Nephron progenitor cell (in vitro differentiated cells): ENCODE results near the gene COL21A1.

Source experiments
- DNase-seq: peaks from one replicate; pipeline ENCODE4 v3.0.0; 2021
- H3K27ac Mint-ChIP-seq: 2 replicates; pipeline ENCODE4 v1.8.0; 2021; ENCODE audit warnings: mild to moderate bottlenecking, moderate library complexity, mixed read lengths
- H3K27me3 Mint-ChIP-seq: 2 replicates; pipeline ENCODE4 v1.8.0; 2021; ENCODE audit warnings: mild to moderate bottlenecking, low read depth, mixed read lengths; ENCODE audit not compliant: poor library complexity
- H3K36me3 Mint-ChIP-seq: 2 replicates; pipeline ENCODE4 v1.8.0; 2021; ENCODE audit warnings: low read depth, mixed read lengths
- H3K4me1 Mint-ChIP-seq: 2 replicates; pipeline ENCODE4 v1.8.0; 2021; ENCODE audit warnings: mixed read lengths
- H3K4me3 Mint-ChIP-seq: 2 replicates; pipeline ENCODE4 v1.8.0; 2021; ENCODE audit warnings: mild to moderate bottlenecking, moderate library complexity, mixed read lengths
- H3K9me3 Mint-ChIP-seq: 2 replicates; pipeline ENCODE4 v1.8.0; 2021; ENCODE audit warnings: mild to moderate bottlenecking, moderate library complexity, mixed read lengths
- TF ChIP-seq, protein P1 (sequence below): fragments of 200-600 bp; sonication (generic); IDR thresholded peaks from 2 replicates; pipeline ENCODE4 v1.5.0; 2021; ENCODE audit warnings: antibody characterized with exemption

Gene COL21A1

DNA sequence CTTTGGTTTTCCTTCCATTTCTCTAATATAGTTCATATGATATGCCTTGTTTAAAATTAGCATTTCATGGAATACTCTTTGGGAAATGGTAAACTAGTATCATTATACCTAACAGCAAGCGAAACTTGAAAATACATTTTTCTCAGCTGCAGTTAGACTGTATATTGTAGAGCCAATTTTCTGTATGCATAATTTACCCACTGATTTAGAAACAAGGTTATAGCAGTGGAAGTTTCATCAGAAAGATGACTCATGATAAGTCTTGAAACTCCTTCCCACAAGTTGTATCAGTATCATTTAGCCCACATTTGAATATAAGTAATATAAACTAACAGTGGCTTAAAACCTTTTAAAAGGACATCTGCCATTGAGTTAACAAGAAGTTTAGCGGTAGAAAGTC is 207.2 kb downstream of the COL21A1 start:
- no peaks in the 10 kb centered on the region for H3K36me3 Mint-ChIP-seq
- no peak overlapping the region for H3K27ac Mint-ChIP-seq
- TF ChIP-seq, protein P1, sequence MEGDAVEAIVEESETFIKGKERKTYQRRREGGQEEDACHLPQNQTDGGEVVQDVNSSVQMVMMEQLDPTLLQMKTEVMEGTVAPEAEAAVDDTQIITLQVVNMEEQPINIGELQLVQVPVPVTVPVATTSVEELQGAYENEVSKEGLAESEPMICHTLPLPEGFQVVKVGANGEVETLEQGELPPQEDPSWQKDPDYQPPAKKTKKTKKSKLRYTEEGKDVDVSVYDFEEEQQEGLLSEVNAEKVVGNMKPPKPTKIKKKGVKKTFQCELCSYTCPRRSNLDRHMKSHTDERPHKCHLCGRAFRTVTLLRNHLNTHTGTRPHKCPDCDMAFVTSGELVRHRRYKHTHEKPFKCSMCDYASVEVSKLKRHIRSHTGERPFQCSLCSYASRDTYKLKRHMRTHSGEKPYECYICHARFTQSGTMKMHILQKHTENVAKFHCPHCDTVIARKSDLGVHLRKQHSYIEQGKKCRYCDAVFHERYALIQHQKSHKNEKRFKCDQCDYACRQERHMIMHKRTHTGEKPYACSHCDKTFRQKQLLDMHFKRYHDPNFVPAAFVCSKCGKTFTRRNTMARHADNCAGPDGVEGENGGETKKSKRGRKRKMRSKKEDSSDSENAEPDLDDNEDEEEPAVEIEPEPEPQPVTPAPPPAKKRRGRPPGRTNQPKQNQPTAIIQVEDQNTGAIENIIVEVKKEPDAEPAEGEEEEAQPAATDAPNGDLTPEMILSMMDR = no peak
- no peak for DNase-seq
- H3K4me3 Mint-ChIP-seq = no peak overlapping the region
- H3K9me3 Mint-ChIP-seq = no peaks in the 10 kb centered on the region
- no peaks in the 10 kb centered on the region for H3K27me3 Mint-ChIP-seq
- H3K4me1 Mint-ChIP-seq = peaks cover 6% of the 10 kb centered on the region

DNA sequence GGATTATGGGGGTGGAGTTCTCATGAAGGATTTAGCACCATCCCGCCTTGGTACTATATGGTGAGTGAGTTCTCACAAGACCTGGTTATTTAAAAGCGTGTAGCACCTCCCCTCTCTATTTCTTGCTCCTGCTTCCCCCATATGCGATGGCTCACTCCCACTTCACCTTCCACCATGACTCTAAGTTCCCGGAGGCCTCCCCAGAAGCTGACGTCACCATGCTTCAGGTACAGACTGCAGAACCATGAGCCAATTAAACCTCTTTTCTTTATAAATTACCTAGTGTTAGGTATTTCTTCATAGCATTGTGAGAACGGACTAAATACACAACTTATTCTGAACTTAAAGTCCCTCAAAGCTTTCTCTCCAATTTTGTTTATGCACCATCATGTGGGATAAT is 208.6 kb downstream of the COL21A1 start:
- H3K4me1 Mint-ChIP-seq = peaks cover 6% of the 10 kb centered on the region
- no peak overlapping the region for H3K4me3 Mint-ChIP-seq
- no peak overlapping the region for H3K27ac Mint-ChIP-seq
- H3K27me3 Mint-ChIP-seq = no peaks in the 10 kb centered on the region
- no peaks in the 10 kb centered on the region for H3K9me3 Mint-ChIP-seq
- no peaks in the 10 kb centered on the region for H3K36me3 Mint-ChIP-seq
- TF ChIP-seq, protein P1 = no peak
- DNase-seq = no peak

DNA sequence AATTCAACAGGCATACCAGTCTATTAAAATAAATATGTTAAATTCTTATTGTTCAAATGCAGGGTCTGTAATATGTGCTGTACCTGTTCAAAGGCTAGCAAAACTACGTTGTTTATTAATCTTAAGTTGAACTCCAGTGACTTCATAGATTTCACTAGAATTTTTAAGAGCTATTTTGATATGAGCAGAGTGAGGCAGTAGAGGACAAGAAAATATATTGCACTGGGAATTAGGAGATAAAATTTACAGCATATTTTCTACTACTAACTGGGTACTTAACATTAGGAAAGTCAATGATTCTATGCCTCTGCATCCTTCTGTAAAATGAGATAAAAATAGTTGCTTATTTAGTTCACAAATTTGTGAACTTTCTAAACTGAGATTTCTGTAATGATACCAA is 209.8 kb downstream of the COL21A1 start:
- Mint-ChIP-seq H3K27ac (no peak overlapping the region), H3K27me3 (no peaks in the 10 kb centered on the region), H3K4me1 (peaks cover 1% of the 10 kb centered on the region), H3K36me3 (no peaks in the 10 kb centered on the region), H3K9me3 (no peaks in the 10 kb centered on the region), H3K4me3 (no peak overlapping the region)
- TF ChIP-seq, protein P1 = no peak
- no peak for DNase-seq

DNA sequence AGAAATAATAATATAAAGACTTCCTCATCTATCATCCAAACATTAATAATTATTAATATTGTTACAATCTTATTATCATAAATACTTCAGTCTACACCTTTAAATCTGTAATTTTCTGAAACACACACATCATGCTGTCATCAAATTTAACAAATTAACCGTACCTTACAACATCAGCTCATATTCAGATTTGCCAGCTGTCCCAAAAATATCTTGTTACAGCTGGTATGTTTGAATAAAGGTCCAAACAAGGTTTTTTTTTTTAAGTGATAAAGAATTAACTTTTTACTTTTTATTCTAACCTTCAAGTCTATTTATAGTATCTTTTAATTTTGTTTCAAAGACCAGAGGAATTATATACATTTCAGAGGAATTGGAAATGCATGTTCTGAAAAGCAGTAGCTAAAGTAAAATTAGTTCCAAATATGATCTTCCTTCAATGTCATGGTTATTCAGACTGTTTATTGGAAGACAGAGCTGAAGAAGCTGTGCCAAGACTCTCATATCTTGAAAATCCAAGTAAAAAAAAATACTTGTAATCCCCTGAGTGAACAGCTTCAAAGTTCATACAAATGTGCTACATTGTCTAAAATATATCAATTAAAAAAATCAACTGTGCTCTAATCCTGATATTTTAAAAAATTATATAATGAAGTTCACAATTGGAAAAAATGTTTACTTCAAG is 210.3 kb downstream of the COL21A1 start:
- TF ChIP-seq, protein P1 = no peak
- Mint-ChIP-seq H3K9me3 (no peaks in the 10 kb centered on the region), H3K4me1 (no peaks in the 10 kb centered on the region), H3K27ac (no peak overlapping the region), H3K36me3 (no peaks in the 10 kb centered on the region), H3K27me3 (no peaks in the 10 kb centered on the region), H3K4me3 (no peak overlapping the region)
- no peak for DNase-seq

DNA sequence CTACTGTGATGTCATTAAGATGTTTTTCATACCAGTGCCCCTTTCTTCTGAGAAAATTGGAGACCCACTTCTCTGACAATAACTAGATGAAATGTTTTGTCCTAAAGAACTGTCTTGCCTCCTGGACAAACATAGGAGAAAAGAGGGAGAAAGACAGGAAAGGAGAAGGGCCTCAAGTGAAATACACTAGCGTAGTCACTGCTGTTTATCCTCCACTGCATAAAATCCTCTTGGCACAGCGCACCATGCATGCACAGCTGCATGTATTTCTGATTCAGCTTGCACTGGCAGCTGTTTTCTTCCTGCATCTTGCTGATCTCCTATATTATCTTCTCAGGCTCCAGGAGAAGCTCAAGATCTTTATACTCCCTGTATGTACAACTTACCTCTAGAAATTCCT is 214.0 kb downstream of the COL21A1 start:
- Mint-ChIP-seq H3K4me3 (no peak overlapping the region), H3K9me3 (no peaks in the 10 kb centered on the region), H3K36me3 (no peaks in the 10 kb centered on the region), H3K4me1 (no peaks in the 10 kb centered on the region), H3K27me3 (no peaks in the 10 kb centered on the region), H3K27ac (no peak overlapping the region)
- DNase-seq = no peak
- TF ChIP-seq, protein P1 = no peak

DNA sequence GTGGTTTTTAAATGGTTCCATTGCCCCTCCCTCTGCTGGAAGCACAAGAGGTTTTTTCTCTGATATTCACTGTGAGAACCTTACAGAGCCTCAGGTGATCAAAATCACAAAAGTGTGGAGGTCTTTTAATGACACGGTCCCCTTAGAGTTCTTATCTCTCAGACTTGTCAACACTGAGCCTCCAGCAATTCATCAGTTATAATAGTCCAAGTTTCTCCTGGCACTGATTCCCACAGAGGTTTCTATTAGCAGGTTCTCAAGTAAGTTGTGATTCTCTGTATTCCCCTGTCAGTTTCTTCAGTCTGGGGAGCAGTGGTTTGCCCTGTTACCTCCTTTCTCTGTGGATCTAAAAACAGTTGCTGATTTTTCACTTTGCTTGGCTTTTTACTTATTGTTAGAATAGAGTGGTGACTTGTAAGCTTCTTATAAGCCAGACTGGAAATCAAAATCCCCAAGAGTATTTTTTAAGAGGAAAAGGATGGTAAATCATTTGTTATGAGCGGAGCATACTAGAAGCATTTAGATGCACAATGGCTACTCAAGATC is 214.6 kb downstream of the COL21A1 start:
- no peaks in the 10 kb centered on the region for H3K9me3 Mint-ChIP-seq
- H3K27ac Mint-ChIP-seq = no peak overlapping the region

More for the DNA sequence above, 214.6 kb downstream of the COL21A1 start:
- no peaks in the 10 kb centered on the region for H3K27me3 Mint-ChIP-seq
- TF ChIP-seq, protein P1 = no peak
- H3K36me3 Mint-ChIP-seq = no peaks in the 10 kb centered on the region
- no peaks in the 10 kb centered on the region for H3K4me1 Mint-ChIP-seq
- DNase-seq = no peak
- no peak overlapping the region for H3K4me3 Mint-ChIP-seq
